Small intestine (tissue), 7 donors: ENCODE measurements around the gene GALNT9. TPM values are rescaled to one million over a fixed set of nuclear protein-coding genes. Genes with fewer than 3 reads are reported as not detected.

ENCODE experiments used
- DNase-seq, 2 donors: peaks; one replicate each; pipeline versions ENCODE4 v3.0.0 to v3.0.0-alpha.2; 2013
- FAIRE-seq: peaks from 2 replicates; lab custom pipeline; 2012; peaks lifted over from hg19 to GRCh38; lab: Jason Lieb, UNC
- H3K27ac ChIP-seq, 3 donors: one replicate each; pipeline ENCODE4 v1.5.1; 2013; ENCODE audit warnings: low read length in 2 of 3, mild to moderate bottlenecking in 2 of 3, control low read depth in 1 of 3, inconsistent platforms in 1 of 3, low read depth in 1 of 3, moderate library complexity in 1 of 3
- H3K27me3 ChIP-seq, 3 donors: one replicate each; pipeline ENCODE4 v1.6.1; 2013; ENCODE audit warnings: low read length in 3 of 3, inconsistent platforms in 1 of 3; ENCODE audit not compliant: control insufficient read depth in 3 of 3, insufficient read depth in 3 of 3
- H3K36me3 ChIP-seq, 3 donors: one replicate each; pipeline ENCODE4 v1.6.1; 2013; ENCODE audit warnings: low read length in 3 of 3, inconsistent platforms in 1 of 3, low read depth in 1 of 3, mild to moderate bottlenecking in 1 of 3, moderate library complexity in 1 of 3; ENCODE audit not compliant: control insufficient read depth in 3 of 3, insufficient read depth in 2 of 3
- H3K4me1 ChIP-seq, 3 donors: one replicate each; pipeline ENCODE4 v1.6.1; 2013; ENCODE audit warnings: low read length in 2 of 3, inconsistent platforms in 1 of 3, low read depth in 1 of 3, mild to moderate bottlenecking in 1 of 3, moderate library complexity in 1 of 3; ENCODE audit not compliant: control insufficient read depth in 3 of 3, insufficient read depth in 2 of 3
- H3K4me3 ChIP-seq, 3 donors: one replicate each; pipeline ENCODE4 v1.5.1; 2013; ENCODE audit warnings: low read length in 3 of 3, control low read depth in 1 of 3, inconsistent platforms in 1 of 3, low read depth in 1 of 3, mild to moderate bottlenecking in 1 of 3, moderate library complexity in 1 of 3
- H3K9me3 ChIP-seq, 2 donors: one replicate each; pipeline ENCODE4 v1.6.1; 2013; ENCODE audit warnings: low read depth in 1 of 2, low read length in 1 of 2; ENCODE audit not compliant: control insufficient read depth in 2 of 2, insufficient read depth in 1 of 2
- WGBS, 3 donors: extraction: QIAGEN DNeasy Blood & Tissue Kit; methylation state at CpG; one replicate each; pipeline ENCODE4 v1.1.7; 2013; 5-methylcytosine and 5-hydroxymethylcytosine counted together
- polyA plus RNA-seq, 4 donors: library from polyadenylated mRNA; stranded (reverse) in 3 of 4; unstranded in 1 of 4; fragments of 200-250 nt in 3 of 4; fragments of 120-200 nt in 1 of 4; gene quantifications; one replicate each; pipeline versions ENCODE4 v1.2.1 to v1.2.3, GENCODE V29; 2013
- donor health status: healthy with polysubstance abuse.
- donor health status: control.
- donor health status: control.
- donor health status: Bipolar disorder and iron deficiency.
- donor health status: healthy.

Gene GALNT9
- polyA plus RNA-seq, 4 donors: 0.79 to 2.6 TPM; not detected in 2

DNA sequence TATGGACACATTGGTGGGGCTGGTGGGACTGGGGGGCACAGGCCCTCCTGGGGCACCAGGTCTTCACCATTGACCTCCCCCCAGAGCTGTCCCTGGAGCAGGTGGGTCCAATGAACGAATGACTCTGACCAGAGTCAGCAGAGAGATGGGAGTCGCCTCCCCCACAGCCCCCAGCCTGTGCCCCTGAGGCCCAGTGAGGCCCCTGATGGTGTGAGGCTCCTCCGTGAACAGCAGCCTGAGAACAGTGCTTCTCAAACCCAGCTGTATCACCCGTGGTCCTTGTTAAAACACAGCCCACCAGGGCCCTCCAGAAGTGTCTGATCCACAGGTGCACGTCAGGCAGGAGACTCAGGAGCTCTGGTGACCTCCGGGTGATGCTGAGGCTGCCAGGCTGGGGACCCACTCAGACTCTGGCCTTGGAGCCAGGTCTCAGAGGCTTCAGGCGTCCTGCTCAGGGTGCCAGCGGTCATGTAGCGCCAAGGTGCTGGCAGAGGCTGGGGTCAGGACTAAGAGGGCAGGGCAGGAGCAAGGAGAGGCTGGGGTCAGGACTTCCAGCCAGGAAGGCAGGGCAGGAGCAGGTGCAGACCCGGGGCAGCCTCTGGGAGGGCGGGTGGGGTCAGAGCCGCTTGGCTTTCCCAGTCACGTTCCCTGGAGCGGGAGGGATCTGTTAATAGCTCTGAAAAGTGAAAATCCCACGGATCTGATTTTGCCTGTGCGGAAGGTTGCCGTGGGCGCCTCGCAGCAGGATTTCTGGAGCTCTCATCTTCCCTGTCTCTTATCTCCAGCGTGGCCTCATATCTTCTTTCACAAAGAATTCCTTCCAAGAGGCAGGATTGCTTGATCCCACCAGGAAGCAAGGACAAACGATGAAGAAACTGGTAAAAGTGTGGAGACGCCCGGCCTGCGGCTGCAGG is 35.0 kb downstream of the GALNT9 start:
- Histone ChIP-seq H3K36me3 (no peaks in the 10 kb centered on the region), H3K9me3 (peaks cover 0 to 3% of the 10 kb centered on the region in 2 donors), H3K27ac (no peak overlapping the region), H3K4me3 (no peak overlapping the region), H3K4me1 (no peaks in the 10 kb centered on the region), H3K27me3 (peaks cover 0 to 8% (median 3%) of the 10 kb centered on the region in 3 donors)
- DNase-seq (no peak), FAIRE-seq (no peak)
- 50 to 73% (median 60%) methylated on average over 22 to 24 of the region's 24 CpGs for WGBS, 3 donors

GRCh38 chr12:132292328-132293319 is 36.8 kb downstream of the GALNT9 start:
- Histone ChIP-seq H3K27me3 (peaks cover 0 to 12% (median 3%) of the 10 kb centered on the region in 3 donors), H3K36me3 (no peaks in the 10 kb centered on the region), H3K9me3 (peaks cover 0 to 3% of the 10 kb centered on the region in 2 donors), H3K4me3 (no peak overlapping the region), H3K27ac (no peak overlapping the region), H3K4me1 (no peaks in the 10 kb centered on the region)
- DNase-seq: no peak
- no peak for FAIRE-seq
- 90 to 93% (median 91%) methylated on average over 31 to 33 of the region's 33 CpGs for WGBS, 3 donors

DNA sequence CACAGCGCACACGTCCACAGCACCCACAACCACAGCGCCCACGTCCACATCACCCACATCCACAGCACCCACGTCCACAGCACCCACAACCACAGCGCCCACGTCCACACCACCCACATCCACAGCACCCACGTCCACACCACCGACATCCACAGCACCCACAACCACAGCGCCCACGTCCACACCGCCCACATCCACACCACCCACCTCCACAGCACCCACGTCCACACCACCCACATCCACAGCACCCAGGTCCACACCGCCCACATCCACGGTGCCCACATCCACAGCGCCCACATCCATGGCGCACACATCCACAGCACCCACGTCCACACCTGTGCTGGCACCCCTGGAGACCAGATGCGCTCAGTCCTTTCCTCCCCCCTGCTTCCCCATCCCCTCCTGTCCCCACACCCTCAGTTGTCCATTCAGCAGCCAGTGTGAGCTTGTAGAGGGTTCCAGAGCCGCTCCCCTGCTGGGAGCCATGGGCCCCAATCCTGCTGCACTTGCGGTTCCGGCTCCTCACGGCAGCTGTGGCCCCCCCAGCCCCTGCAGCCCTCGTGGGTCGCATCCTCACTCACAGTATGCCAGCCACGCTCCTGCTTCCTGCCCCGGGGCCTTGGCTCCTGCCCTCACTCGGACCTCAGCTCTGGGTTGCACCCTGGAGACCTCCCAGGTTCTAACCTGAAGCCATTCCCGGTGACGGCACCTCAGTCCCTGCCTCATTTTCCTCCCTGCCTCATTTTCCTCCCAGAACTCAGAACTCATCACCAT is 37.8 kb downstream of the GALNT9 start:
- Histone ChIP-seq H3K9me3 (peaks cover 0 to 3% of the 10 kb centered on the region in 2 donors), H3K36me3 (no peaks in the 10 kb centered on the region), H3K27ac (no peak overlapping the region), H3K4me3 (no peak overlapping the region), H3K27me3 (peaks cover 0 to 18% (median 3%) of the 10 kb centered on the region in 3 donors), H3K4me1 (no peaks in the 10 kb centered on the region)
- FAIRE-seq (no peak), DNase-seq (no peak)
- 93 to 97% (median 95%) methylated on average over 26 to 29 of the region's 30 CpGs for WGBS, 3 donors

GRCh38 chr12:132290203-132290540 is 39.2 kb downstream of the GALNT9 start:
- no peaks in the 10 kb centered on the region for H3K4me1 ChIP-seq
- WGBS, 3 donors: 92 to 98% (median 96%) methylated on average over 12 of the region's 12 CpGs
- peaks cover 0 to 31% (median 0%) of the 10 kb centered on the region in 3 donors for H3K27me3 ChIP-seq
- H3K36me3 ChIP-seq: no peaks in the 10 kb centered on the region
- no peak overlapping the region for H3K4me3 ChIP-seq
- FAIRE-seq: no peak
- H3K9me3 ChIP-seq: peaks cover 0 to 3% of the 10 kb centered on the region in 2 donors
- no peak for DNase-seq
- no peak overlapping the region for H3K27ac ChIP-seq

DNA sequence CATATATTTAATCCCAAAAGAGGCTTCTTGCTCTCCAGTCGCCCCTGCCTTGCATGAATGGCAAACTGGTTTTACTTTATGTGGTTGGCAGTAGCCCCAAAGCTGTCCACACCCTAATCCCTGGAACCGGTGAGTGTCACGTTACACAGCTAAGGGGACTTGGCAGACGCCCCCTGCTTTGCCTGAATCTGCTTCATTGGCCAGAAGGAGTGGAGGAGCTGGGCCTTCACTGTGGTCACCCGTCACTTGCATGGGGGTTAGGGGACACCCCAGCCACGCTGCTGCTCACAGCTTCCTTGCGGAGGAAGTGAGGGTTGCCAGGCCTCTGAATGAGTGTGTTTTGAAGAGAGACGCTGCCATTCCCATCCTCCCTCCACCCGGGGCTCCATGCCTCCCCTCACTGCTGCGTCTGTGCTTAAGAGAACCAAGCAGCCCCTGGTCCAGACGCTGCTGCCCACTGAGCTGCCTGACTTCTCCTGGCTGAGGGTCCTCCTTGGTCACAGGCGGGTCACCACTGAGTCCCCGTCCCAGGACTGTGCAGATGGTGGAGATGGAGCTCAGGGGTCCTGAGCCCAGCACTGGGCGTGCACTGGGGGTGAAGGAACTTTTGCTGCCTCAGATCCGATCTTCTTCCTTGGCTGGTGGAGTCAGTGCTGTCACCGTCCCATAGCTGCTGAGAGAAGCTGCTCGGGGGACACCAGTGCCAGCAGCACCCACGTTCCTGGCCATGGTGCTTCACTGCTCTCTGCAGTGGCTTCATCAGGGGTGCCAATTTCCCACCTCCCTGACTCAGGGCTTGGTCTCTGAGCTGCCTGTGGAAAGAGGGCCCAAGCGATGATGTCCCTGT is 39.8 kb downstream of the GALNT9 start:
- Histone ChIP-seq H3K4me3 (no peak overlapping the region), H3K4me1 (no peaks in the 10 kb centered on the region), H3K27me3 (peaks cover 0 to 37% (median 0%) of the 10 kb centered on the region in 3 donors), H3K9me3 (peaks cover 0 to 3% of the 10 kb centered on the region in 2 donors), H3K27ac (no peak overlapping the region), H3K36me3 (no peaks in the 10 kb centered on the region)
- FAIRE-seq: no peak
- 55 to 64% (median 60%) methylated on average over 19 of the region's 19 CpGs for WGBS, 3 donors
- DNase-seq: no peak

GRCh38 chr12:132288516-132289215 is 40.7 kb downstream of the GALNT9 start:
- Histone ChIP-seq H3K27me3 (peaks cover 0 to 41% (median 0%) of the 10 kb centered on the region in 3 donors), H3K4me1 (no peaks in the 10 kb centered on the region), H3K36me3 (no peaks in the 10 kb centered on the region), H3K9me3 (peaks cover 0 to 3% of the 10 kb centered on the region in 2 donors), H3K27ac (no peak overlapping the region), H3K4me3 (no peak overlapping the region)
- 89 to 91% (median 90%) methylated on average over 35 to 37 of the region's 37 CpGs for WGBS, 3 donors
- no peak for DNase-seq
- FAIRE-seq: no peak
